Suppressor macrophage treated with lipopolysaccharide for 4 hours (primary cell): Measurements from ENCODE around the gene GREB1.

Experiments
- DNase-seq: peaks from one replicate; pipeline ENCODE4 v3.0.0-alpha.2; 2020

Gene GREB1

GRCh38 chr2:11667866-11668637, 134.2 kb downstream of the GREB1 start:
- DNase-seq = no peak

GRCh38 chr2:11669454-11670291, 135.8 kb downstream of the GREB1 start, which contains the start of gene NTSR2:
NTSR2 (minus strand) TSS chr2:11670195; CDS start chr2:11670129, 66 bp downstream.
- DNase-seq = peak; percentile 46

- DNase-seq = no peak
Measured at GRCh38 chr2:11672407-11672806, 138.6 kb downstream of the GREB1 start.

- DNase-seq = no peak
Measured at GRCh38 chr2:11674983-11675382, 141.1 kb downstream of the GREB1 start.

GRCh38 chr2:11675423-11676112, 141.7 kb downstream of the GREB1 start:
- no peak for DNase-seq

- no peak for DNase-seq
Measured at GRCh38 chr2:11676640-11677039, 142.8 kb downstream of the GREB1 start.

- DNase-seq = no peak
Measured at GRCh38 chr2:11677136-11678055, 143.6 kb downstream of the GREB1 start.

- DNase-seq = no peak
Measured at GRCh38 chr2:11678306-11678960, 144.6 kb downstream of the GREB1 start.

- no peak for DNase-seq
Measured at GRCh38 chr2:11679016-11679415, 145.2 kb downstream of the GREB1 start.

GRCh38 chr2:11679486-11680181, 145.8 kb downstream of the GREB1 start:
- no peak for DNase-seq

- no peak for DNase-seq
Measured at GRCh38 chr2:11680182-11680900, 146.5 kb downstream of the GREB1 start.

- no peak for DNase-seq
Measured at GRCh38 chr2:11680901-11681721, 147.3 kb downstream of the GREB1 start.

- DNase-seq = no peak
Measured at GRCh38 chr2:11681722-11682589, 148.1 kb downstream of the GREB1 start.

- DNase-seq = no peak
Measured at GRCh38 chr2:11682590-11682915, 148.7 kb downstream of the GREB1 start.

- DNase-seq = no peak
Measured at GRCh38 chr2:11683476-11683875, 149.6 kb downstream of the GREB1 start.

- no peak for DNase-seq
Measured at GRCh38 chr2:11683966-11684365, 150.1 kb downstream of the GREB1 start.

GRCh38 chr2:11684894-11685460, 151.1 kb downstream of the GREB1 start:
- no peak for DNase-seq

- no peak for DNase-seq
Measured at GRCh38 chr2:11685906-11686470, 152.1 kb downstream of the GREB1 start.
